ENCODE results near the gene PSD4.

The PSD4 gene

DNA sequence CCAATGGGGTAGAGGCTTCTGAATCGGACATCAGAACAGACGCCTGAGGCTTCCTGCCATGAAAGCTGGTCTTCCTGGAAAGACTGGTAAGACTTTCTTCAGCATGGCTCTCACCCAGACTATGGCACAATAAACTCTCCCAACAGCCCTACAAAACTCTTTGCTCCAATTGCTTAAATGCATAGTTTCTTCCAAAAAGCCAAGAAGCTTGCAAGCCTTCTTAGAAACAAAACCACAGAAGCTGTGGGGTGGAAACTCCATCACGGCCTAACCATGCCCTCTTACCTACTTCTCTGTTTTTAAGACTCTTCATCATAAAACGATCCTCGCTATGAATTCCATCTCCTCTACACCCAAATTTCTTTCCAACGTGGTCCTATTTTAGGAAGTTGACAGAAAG lies 56.8 kb downstream of the PSD4 start:
- TF ChIP-seq ZFP3 (CRISPR knock-in tag; IDR thresholded peaks at IDR 0.05) (no peak), ARNTL (CRISPR knock-in tag; IDR thresholded peaks at IDR 0.05; ENCODE audit: borderline replicate concordance, low read depth) (no peak), ZNF565 (CRISPR knock-in tag; conservative IDR thresholded peaks at IDR 0.05; ENCODE audit: low read depth) (no peak), TCF4 (CRISPR knock-in tag; IDR thresholded peaks at IDR 0.05; ENCODE audit: borderline replicate concordance) (no peak), PPARA (CRISPR knock-in tag; IDR thresholded peaks at IDR 0.05; ENCODE audit: borderline replicate concordance) (no peak), ESRRG (CRISPR knock-in tag; IDR thresholded peaks at IDR 0.05) (no peak), OSR1 (CRISPR knock-in tag; IDR thresholded peaks at IDR 0.05) (no peak), CSDC2 (CRISPR knock-in tag; IDR thresholded peaks at IDR 0.05) (no peak), ZFP30 (CRISPR knock-in tag; IDR thresholded peaks at IDR 0.05) (no peak), BACH2 (CRISPR knock-in tag; IDR thresholded peaks at IDR 0.05; ENCODE audit: borderline replicate concordance) (no peak), RARB (CRISPR knock-in tag; IDR thresholded peaks at IDR 0.05) (no peak), ZC3H10 (CRISPR knock-in tag; IDR thresholded peaks at IDR 0.05) (no peak), SNAI2 (CRISPR knock-in tag; IDR thresholded peaks at IDR 0.05) (no peak), POU6F1 (CRISPR knock-in tag; IDR thresholded peaks at IDR 0.05; ENCODE audit: borderline replicate concordance, low read depth) (no peak)
- TF ChIP-seq, protein P1, sequence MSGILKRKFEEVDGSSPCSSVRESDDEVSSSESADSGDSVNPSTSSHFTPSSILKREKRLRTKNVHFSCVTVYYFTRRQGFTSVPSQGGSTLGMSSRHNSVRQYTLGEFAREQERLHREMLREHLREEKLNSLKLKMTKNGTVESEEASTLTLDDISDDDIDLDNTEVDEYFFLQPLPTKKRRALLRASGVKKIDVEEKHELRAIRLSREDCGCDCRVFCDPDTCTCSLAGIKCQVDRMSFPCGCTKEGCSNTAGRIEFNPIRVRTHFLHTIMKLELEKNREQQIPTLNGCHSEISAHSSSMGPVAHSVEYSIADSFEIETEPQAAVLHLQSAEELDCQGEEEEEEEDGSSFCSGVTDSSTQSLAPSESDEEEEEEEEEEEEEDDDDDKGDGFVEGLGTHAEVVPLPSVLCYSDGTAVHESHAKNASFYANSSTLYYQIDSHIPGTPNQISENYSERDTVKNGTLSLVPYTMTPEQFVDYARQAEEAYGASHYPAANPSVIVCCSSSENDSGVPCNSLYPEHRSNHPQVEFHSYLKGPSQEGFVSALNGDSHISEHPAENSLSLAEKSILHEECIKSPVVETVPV (CRISPR knock-in tag; IDR thresholded peaks at IDR 0.05) = no peak
- TF ChIP-seq, protein P2, sequence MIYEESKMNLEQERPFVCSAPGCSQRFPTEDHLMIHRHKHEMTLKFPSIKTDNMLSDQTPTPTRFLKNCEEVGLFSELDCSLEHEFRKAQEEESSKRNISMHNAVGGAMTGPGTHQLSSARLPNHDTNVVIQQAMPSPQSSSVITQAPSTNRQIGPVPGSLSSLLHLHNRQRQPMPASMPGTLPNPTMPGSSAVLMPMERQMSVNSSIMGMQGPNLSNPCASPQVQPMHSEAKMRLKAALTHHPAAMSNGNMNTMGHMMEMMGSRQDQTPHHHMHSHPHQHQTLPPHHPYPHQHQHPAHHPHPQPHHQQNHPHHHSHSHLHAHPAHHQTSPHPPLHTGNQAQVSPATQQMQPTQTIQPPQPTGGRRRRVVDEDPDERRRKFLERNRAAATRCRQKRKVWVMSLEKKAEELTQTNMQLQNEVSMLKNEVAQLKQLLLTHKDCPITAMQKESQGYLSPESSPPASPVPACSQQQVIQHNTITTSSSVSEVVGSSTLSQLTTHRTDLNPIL (CRISPR knock-in tag; IDR thresholded peaks at IDR 0.05; ENCODE audit: low read depth) = no peak
- ATAC-seq = no peak

- no peak for ATAC-seq
- TF ChIP-seq, protein P1 (CRISPR knock-in tag; IDR thresholded peaks at IDR 0.05) = no peak
- no peak for TF ChIP-seq TCF4 (CRISPR knock-in tag; IDR thresholded peaks at IDR 0.05; ENCODE audit: borderline replicate concordance)
- no peak for TF ChIP-seq ZFP30 (CRISPR knock-in tag; IDR thresholded peaks at IDR 0.05)
- no peak for TF ChIP-seq TOX (CRISPR knock-in tag; IDR thresholded peaks at IDR 0.05; ENCODE audit: borderline replicate concordance)
- TF ChIP-seq ISL1 (CRISPR knock-in tag; IDR thresholded peaks at IDR 0.05) = no peak
- no peak for TF ChIP-seq ZNF8 (CRISPR knock-in tag; IDR thresholded peaks at IDR 0.05)
- no peak for TF ChIP-seq PPARA (CRISPR knock-in tag; IDR thresholded peaks at IDR 0.05; ENCODE audit: borderline replicate concordance)
- TF ChIP-seq CSDC2 (CRISPR knock-in tag; IDR thresholded peaks at IDR 0.05) = no peak
- TF ChIP-seq ZC3H10 (CRISPR knock-in tag; IDR thresholded peaks at IDR 0.05) = no peak
- TF ChIP-seq POU6F1 (CRISPR knock-in tag; IDR thresholded peaks at IDR 0.05; ENCODE audit: borderline replicate concordance, low read depth) = no peak
- no peak for TF ChIP-seq PATZ1 (CRISPR knock-in tag; IDR thresholded peaks at IDR 0.05; ENCODE audit: borderline replicate concordance)
- no peak for TF ChIP-seq ZNF70 (CRISPR knock-in tag; IDR thresholded peaks at IDR 0.05)
- no peak for TF ChIP-seq ESRRG (CRISPR knock-in tag; IDR thresholded peaks at IDR 0.05)
- TF ChIP-seq SNAI2 (CRISPR knock-in tag; IDR thresholded peaks at IDR 0.05) = no peak
- TF ChIP-seq, protein P2 (CRISPR knock-in tag; IDR thresholded peaks at IDR 0.05; ENCODE audit: low read depth) = no peak
- no peak for TF ChIP-seq ZNF565 (CRISPR knock-in tag; conservative IDR thresholded peaks at IDR 0.05; ENCODE audit: low read depth)
- TF ChIP-seq TSHZ2 (CRISPR knock-in tag; IDR thresholded peaks at IDR 0.05) = no peak
Observed at GRCh38 chr2:113231064-113231463, 57.3 kb downstream of the PSD4 start.

Measured in SK-N-SH treated with all-trans-retinoic acid at 6 μM for 48 hours (cell line).